ENCODE measurements around the gene RNF39.
A peak's percentile ranks its signal among the peaks of the same experiment; 100 is the strongest.

RNF39 gene

GRCh38 chr6:30041821-30042220 is 33.7 kb downstream of the RNF39 start:
- H3K9me3 ChIP-seq (ENCODE audit: insufficient read depth, low read depth, low read length): no peaks in the 10 kb centered on the region
- no peak overlapping the region for H3K4me3 ChIP-seq (ENCODE audit: low read length, poor library complexity, severe bottlenecking)
- TF ChIP-seq CTCF (conservative IDR thresholded peaks at IDR 0.05; ENCODE audit: low read length) (no peak), EZH2phosphoT487 (IDR thresholded peaks at IDR 0.05; ENCODE audit: borderline replicate concordance) (no peak)
- H4K20me1 ChIP-seq (ENCODE audit: insufficient read depth, low read length, poor library complexity, severe bottlenecking): no peaks in the 10 kb centered on the region
- H2AFZ ChIP-seq (ENCODE audit: low read length): no peak overlapping the region
- H3K27me3 ChIP-seq (ENCODE audit: insufficient read depth, low read length, poor library complexity, severe bottlenecking): no peaks in the 10 kb centered on the region
- no peaks in the 10 kb centered on the region for H3K9me2 ChIP-seq (replicated peaks; ENCODE audit: low read depth, low read length)
- H3F3A ChIP-seq (ENCODE audit: low read depth): no peaks in the 10 kb centered on the region
- no peaks in the 10 kb centered on the region for H3K79me2 ChIP-seq (ENCODE audit: insufficient read depth, low read length)
- no peak overlapping the region for H3K4me2 ChIP-seq (ENCODE audit: low read depth, low read length, poor library complexity, severe bottlenecking)
- no peaks in the 10 kb centered on the region for H3K36me3 ChIP-seq (ENCODE audit: insufficient read depth, low read length)
- no peak overlapping the region for H3K9ac ChIP-seq (ENCODE audit: low read depth, low read length, poor library complexity, severe bottlenecking)
- no peaks in the 10 kb centered on the region for H3K4me1 ChIP-seq (ENCODE audit: insufficient read depth, low read length, poor library complexity, severe bottlenecking)

DNA sequence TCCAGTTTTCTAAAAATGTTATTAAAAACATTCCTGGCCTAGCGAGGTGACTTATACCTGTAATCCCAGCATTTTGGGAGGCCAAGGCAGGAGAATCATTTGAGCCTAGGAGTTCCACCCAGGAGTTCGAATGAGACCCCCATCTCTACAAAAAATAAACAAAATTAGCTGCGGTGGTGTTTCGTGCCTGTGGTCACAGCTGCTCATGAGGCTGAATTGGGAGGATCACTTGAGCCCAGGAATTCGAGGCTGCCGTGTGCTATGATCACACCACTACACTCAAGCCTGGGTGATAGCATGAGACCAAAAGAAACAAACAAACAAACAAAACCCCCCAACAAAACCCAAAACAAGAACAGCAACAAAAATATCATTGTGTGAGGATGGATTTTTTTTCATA is 34.3 kb downstream of the RNF39 start:
- Histone ChIP-seq H3K4me1 (ENCODE audit: insufficient read depth, low read length, poor library complexity, severe bottlenecking) (no peaks in the 10 kb centered on the region), H3K36me3 (ENCODE audit: insufficient read depth, low read length) (no peaks in the 10 kb centered on the region), H3K4me3 (ENCODE audit: low read length, poor library complexity, severe bottlenecking) (no peak overlapping the region)

GRCh38 chr6:30037182-30037788 is 38.3 kb downstream of the RNF39 start:
- no peak overlapping the region for H3K9ac ChIP-seq (ENCODE audit: low read depth, low read length, poor library complexity, severe bottlenecking)
- no peaks in the 10 kb centered on the region for H3F3A ChIP-seq (ENCODE audit: low read depth)
- H2AFZ ChIP-seq (ENCODE audit: low read length): no peak overlapping the region
- H3K27me3 ChIP-seq (ENCODE audit: insufficient read depth, low read length, poor library complexity, severe bottlenecking): no peaks in the 10 kb centered on the region
- no peaks in the 10 kb centered on the region for H3K9me2 ChIP-seq (replicated peaks; ENCODE audit: low read depth, low read length)
- H3K9me3 ChIP-seq (ENCODE audit: insufficient read depth, low read depth, low read length): no peaks in the 10 kb centered on the region
- peaks cover 4% of the 10 kb centered on the region; the same call in 1 of the 2 replicates for H3K36me3 ChIP-seq (ENCODE audit: insufficient read depth, low read length)
- H4K20me1 ChIP-seq (ENCODE audit: insufficient read depth, low read length, poor library complexity, severe bottlenecking): no peaks in the 10 kb centered on the region
- no peak overlapping the region for H3K4me3 ChIP-seq (ENCODE audit: low read length, poor library complexity, severe bottlenecking)
- TF ChIP-seq CTCF (conservative IDR thresholded peaks at IDR 0.05; ENCODE audit: low read length) (peak; percentile 77), EZH2phosphoT487 (IDR thresholded peaks at IDR 0.05; ENCODE audit: borderline replicate concordance) (no peak)
- H3K4me2 ChIP-seq (ENCODE audit: low read depth, low read length, poor library complexity, severe bottlenecking): no peak overlapping the region
- H3K79me2 ChIP-seq (ENCODE audit: insufficient read depth, low read length): no peaks in the 10 kb centered on the region
- H3K4me1 ChIP-seq (ENCODE audit: insufficient read depth, low read length, poor library complexity, severe bottlenecking): no peaks in the 10 kb centered on the region

More for the DNA sequence above, 34.3 kb downstream of the RNF39 start:
- Histone ChIP-seq H3K79me2 (ENCODE audit: insufficient read depth, low read length) (no peaks in the 10 kb centered on the region), H3K9me2 (replicated peaks; ENCODE audit: low read depth, low read length) (no peaks in the 10 kb centered on the region), H2AFZ (ENCODE audit: low read length) (no peak overlapping the region), H4K20me1 (ENCODE audit: insufficient read depth, low read length, poor library complexity, severe bottlenecking) (no peaks in the 10 kb centered on the region), H3K27me3 (ENCODE audit: insufficient read depth, low read length, poor library complexity, severe bottlenecking) (no peaks in the 10 kb centered on the region), H3K4me2 (ENCODE audit: low read depth, low read length, poor library complexity, severe bottlenecking) (no peak overlapping the region), H3K9me3 (ENCODE audit: insufficient read depth, low read depth, low read length) (no peaks in the 10 kb centered on the region), H3F3A (ENCODE audit: low read depth) (no peaks in the 10 kb centered on the region), H3K9ac (ENCODE audit: low read depth, low read length, poor library complexity, severe bottlenecking) (no peak overlapping the region)
- TF ChIP-seq CTCF (conservative IDR thresholded peaks at IDR 0.05; ENCODE audit: low read length) (no peak), EZH2phosphoT487 (IDR thresholded peaks at IDR 0.05; ENCODE audit: borderline replicate concordance) (no peak)

Data from Loucy (cell line).